Measurements from ENCODE around the gene ZNF749.

The ZNF749 gene

DNA sequence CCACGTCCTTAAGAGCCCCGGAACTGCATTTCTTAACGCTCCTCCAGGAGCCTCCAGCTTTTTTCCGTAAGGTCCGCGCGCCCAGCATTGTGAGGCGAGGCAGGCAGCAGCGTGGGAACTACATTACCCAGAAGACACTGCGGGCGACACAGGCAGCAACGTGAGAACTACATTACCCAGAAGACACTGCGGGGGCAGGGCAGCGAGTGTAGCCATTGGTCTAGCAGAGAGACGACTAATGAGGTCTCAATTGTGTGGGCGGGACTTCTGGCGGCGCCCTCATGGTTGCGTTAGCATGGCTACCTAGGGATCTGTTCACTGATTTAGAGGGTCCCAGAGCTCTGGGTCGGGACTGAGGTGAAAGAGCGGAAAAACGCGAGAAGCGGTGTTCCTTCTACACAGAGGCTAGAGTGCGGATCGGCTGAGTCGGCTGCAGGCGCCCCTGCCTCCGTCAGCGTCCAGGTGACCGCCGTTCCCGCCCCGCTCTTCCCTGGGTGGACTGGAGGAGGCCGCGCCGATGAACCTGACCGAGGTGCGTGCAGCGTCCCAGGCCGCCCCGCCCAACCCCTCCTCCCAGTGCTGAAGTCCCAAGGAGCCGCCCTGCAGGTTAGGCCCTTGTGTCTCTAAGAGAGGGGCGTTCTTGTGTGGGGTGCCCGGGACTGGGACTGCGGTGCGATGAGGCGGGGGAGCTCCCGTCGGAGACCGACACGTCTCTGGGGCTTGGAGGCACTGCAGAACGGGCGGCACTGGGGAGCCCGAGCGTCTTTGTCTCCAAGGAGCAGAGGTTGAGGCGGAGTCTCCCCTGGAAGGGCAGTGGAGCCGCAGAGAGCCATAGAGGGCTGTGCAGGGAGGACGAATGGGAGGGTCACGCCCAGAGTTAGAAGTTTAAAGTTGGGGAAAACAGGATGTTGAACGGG lies at the start of gene ZNF749:
Gene ZNF749 (plus strand): TSS at position 264 of the 917 bp plus-strand sequence. CDS start 254 bp downstream, at position 518.
- DNase-seq (ENCODE audit: low read depth): peak; percentile 91

DNA sequence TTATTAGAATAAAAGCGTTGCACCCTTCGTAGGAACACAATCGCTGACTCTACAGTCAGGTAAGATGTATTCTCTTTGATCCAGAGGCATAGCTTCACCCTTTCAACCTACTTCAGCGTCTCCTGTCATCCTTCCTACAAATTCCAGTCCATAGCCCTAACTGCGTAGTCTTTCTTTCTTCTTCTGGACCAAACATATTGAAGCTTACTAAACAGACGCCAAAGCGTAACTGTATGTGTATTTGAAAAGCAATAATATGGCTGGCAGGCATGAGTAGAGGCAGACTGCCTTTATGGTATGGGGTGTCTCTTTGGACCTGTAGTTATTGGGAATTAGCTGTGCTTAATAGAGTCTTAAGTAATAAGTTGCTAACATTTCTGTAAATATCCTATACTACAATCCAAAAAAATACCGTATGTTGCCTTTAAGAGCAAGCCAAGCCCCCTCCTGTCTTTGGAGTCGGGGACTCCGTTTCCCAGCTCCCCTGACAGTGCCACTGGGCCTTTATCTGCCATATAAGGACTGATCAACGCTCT lies 45.9 kb upstream of the ZNF749 start:
- no peak for DNase-seq (ENCODE audit: low read depth)

DNA sequence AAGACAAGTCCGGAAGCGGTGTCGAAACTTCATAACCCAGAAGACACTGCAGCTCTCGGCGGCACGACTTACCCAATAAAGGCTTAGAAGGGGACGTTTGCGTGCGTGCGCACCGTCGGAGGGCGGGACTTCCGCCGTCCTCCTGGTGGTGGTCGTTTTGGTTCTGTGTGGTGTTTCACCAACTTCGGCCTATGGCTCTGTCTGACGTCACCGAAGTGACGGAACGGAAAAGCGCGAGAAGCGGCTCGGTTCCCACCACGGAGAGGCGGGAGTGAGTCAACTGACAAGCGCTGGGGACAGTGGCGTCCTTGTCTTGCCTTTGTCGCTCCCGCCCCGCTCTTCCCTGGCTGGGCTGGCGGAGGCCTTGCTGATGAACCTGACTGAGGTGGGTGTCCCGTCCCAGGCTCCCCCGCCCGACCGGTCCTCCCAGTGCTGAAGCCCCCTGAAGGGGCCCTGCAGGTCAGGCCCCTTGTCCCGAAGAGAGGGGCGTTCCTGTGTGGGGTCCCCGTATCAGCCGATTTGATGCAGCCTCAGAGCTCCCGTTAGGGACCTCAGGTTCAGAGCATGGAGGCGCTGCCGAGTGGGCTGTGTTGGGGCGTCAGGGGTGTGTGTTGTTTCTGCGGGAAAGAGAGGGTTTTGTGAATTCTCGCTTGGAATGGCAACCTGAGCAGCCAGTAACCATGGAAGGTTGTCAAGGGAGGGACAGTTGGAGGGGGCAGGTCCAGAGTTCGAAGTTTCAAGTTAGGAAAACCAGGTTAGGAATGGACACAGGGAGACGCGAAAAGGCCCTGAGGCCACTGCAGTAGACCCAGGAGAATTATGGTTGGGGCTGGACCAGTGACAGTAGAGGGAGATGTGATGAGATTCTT lies 45.2 kb upstream of the ZNF749 start, which contains the start of gene ZNF548:
Gene ZNF548 (plus strand): TSS at position 125 of the 869 bp plus-strand sequence. CDS start 246 bp downstream, at position 371.
- peak; percentile 94 for DNase-seq (ENCODE audit: low read depth)

DNA sequence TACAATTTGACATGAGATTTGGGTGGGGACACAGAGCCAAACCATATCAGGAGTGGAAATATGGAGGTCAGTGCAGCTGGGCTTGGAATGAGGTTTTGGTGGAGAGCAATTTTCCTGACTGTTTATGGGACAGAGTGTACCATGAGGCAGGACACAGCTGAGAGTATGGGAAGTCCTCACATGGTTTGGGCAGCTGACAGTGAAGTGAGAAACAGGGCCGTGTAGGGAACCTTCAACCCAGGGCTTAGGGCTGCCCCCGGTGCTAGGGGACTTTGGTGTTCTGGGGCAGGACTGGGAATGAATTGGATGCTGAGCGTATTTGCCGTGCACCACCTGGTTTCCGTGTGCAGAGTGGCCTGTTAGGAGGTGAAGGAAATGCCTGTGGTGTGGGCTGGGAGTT lies 39.4 kb upstream of the ZNF749 start:
- DNase-seq (ENCODE audit: low read depth): no peak

DNA sequence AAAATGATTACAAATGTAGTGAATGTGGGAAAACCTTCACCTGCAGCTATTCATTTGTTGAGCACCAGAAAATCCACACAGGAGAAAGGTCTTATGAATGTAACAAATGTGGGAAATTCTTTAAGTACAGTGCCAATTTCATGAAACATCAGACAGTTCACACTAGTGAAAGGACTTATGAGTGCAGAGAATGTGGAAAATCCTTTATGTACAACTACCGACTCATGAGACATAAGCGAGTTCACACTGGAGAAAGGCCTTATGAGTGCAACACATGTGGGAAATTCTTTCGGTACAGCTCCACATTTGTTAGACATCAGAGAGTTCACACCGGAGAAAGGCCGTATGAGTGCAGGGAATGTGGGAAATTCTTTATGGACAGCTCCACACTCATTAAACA lies 36.3 kb upstream of the ZNF749 start:
- DNase-seq (ENCODE audit: low read depth): no peak

DNA sequence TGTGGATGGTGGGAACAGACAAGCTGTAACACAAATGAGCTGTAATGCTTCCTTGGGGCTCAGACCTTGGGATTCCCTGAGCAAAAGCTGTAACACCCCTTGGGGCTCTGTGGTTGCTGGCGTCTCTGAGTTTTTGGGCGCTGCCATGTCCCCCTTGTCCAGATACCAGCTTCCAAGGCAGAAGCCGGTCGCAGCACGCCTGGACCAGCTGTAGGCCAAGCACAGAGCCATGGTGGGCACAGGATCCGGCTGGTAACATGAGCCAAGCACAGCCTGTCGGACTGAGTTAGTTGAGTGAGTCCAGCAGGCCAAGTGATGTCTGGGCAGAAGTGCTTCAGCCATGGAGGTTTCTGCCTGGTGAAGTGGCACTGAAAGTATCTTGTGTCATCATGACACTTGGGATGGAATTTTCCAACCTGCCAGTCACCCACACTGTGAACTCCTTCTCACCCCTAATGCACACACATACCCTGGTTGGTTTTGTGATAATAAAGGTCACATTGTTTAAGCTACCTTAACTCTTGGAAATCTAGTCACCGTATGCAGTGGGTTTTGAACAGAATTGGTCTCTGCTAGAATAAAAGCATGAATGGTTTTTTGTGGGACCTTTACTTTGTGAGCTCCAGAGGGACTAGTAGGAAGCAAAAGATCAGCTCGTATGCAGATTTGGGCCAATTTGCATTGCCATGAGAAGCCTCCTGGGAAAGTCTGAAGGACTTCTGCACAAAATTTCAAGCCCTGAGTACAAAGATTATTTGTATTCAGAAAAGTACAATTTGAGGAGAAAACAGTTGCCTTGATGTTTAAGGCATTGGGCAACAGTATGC lies 31.2 kb upstream of the ZNF749 start:
- DNase-seq (ENCODE audit: low read depth): no peak

DNA sequence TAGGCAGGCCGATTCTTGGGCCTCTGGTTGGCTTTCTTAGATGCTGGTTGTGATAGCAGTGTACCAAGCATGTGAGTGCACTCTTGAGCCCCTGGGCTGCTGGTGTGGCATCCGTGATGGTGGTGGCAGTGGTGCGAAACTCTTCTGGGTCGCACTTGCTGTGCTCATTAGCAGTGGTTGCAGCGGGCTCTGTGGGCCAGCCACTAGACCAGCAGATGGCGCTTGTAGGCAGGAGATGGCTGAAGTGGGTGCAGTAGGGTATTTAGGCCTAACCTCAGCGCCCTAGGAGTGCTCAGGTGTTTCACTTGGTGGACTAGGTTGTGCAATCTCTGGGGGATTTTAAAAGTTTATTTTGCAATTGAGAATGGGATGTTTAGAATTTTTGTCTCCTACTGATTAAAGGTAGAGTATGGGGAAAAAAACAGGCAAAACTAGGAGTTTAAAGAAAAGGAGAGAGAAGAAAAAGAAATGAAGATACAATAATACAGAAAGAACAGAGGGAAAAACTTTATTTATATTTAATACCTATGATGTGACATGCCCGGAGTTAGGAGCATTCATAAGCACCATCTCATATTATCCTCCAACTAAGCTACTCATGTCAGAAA lies 28.5 kb upstream of the ZNF749 start:
- DNase-seq (ENCODE audit: low read depth): peak; percentile 55

DNA sequence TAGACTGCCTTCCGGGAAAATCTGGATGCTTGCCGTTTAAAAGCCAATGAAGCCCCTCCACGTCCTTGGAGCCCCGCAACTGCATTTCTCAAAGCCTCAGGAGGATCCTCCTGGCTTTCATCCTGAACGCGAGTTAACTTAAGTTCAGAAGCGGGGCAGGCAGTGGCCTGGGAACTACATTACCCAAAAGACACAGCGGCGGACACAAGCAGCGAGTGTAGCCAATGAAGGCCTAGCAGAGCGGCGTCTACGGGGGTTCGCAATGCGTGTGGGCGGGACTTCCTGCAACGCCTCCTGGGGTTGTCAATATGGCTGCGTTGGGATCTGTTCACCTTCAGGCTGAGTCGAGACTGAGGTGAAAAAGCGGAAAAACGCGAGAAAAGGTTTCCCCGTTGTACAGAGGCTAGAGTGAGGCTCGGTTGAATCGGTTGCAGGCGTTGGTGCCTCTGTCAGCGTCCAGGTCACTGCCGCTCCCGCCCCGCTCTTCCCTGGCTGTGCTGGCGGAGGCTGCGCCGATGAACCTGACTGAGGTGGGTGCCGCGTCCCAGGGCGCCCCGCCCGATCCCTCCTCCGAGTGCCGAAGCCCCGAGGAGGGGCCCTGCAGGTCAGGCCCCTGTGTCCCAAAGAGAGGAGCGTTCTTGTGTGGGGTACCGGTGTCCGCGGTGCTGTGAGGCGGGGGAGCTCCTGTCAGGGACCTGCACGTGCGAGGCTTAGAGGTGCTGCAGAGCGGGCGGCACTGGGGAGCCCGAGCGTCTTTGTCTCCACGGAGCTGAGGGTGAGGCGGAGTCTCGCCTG lies 24.1 kb upstream of the ZNF749 start, which contains the start of gene ZNF17:
Gene ZNF17 (plus strand): TSS at position 285 of the 795 bp plus-strand sequence. CDS start 2,455 bp downstream, outside the sequence.
- peak; percentile 86 for DNase-seq (ENCODE audit: low read depth)

DNA sequence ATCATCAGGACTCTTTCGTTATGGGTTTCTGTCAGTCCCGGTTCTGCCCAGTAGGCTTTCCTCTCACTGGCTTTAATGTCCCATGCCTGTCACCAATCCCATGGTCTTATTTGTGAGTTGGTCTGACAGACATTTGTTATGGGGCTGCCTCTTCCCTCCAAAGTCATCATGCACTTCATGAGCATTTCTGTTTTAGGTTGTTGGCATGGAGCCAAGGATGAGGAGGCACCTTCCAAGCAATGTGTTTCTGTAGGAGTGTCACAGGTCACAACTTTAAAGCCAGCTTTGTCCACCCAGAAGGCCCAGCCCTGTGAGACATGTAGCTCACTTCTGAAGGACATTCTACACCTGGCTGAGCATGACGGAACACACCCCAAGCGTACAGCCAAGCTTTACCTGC lies 15.7 kb upstream of the ZNF749 start:
- DNase-seq (ENCODE audit: low read depth): no peak

DNA sequence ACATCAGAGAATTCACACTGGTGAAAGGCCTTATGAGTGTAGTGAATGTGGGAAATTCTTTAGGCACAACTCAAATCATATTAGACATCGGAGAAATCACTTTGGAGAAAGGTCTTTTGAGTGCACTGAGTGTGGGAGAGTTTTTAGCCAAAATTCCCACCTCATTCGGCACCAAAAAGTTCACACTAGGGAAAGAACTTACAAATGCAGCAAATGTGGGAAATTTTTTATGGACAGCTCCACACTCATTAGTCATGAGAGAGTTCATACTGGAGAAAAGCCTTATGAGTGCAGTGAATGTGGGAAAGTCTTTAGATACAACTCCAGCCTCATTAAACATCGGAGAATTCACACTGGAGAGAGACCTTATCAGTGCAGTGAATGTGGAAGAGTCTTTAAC lies 14.1 kb upstream of the ZNF749 start:
- no peak for DNase-seq (ENCODE audit: low read depth)

DNA sequence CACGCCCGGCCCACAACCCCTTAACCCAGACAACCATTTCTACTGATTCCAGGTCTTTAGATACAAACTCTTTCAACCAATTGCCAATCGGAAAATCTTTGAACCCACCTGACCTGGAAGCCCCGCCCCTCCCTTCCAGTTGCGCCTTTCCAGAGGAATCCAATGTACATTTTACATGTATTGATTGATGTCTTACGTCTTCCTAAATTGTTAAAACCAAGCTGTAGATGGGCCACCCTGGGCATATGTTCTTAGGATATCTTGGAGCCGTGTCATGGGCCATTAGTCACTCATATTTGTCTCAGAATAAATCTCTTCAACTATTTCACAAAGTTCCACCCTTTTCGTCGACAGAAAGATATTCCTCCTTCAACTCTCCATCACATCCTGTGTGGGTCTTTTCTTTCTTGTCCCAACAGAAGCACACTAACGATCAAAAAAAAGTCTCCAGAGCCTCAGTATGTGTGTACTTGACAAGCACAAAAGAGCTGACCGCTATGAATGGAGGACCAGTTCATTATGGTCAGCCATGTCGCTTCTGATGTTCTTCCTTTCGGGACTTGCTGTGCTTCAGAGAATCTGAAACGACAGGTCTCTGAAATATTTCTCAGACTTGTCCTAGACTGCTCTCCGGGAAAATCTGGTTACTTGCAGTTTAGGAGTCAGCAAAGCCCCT lies 601 bp upstream of the ZNF749 start:
- no peak for DNase-seq (ENCODE audit: low read depth)

DNA sequence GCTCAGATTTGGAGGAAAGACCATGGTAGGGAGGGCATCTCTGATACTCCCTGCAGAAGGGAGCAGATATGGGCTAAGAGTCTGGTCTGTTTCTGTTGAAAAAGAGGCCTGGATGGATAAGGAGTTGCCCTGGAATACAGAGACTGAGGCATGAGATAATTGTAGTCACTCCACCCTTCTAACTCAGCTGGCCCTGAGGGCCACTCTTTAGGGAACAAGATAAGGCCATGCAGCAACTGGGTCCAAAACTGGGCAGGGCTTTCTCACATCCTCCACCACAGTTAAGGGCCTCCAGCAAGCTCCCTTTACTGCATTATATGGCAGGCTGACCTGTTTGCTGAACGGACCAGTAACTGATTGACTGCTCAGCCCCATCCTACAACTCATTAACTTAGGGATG lies 1.3 kb downstream of the ZNF749 start:
- no peak for DNase-seq (ENCODE audit: low read depth)

DNA sequence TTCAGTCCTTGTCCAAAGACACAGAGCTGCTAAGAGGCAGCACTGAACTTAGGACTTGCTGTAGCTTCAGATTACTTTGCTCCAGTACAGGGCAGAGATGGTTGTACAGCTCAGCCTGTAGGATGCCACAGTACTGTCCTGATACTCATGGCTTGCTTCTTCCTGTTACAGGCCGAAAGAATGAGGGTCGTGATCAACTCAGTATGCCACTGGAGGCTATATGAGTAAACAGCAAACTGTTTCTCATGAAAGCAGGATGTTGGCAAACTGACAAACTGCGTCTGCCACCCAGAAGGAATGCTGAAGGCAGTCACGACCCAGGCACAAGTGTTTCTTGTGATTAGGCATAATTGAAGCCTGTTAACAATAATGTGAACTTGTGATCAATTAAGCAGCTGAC lies 2.8 kb downstream of the ZNF749 start:
- DNase-seq (ENCODE audit: low read depth): no peak

DNA sequence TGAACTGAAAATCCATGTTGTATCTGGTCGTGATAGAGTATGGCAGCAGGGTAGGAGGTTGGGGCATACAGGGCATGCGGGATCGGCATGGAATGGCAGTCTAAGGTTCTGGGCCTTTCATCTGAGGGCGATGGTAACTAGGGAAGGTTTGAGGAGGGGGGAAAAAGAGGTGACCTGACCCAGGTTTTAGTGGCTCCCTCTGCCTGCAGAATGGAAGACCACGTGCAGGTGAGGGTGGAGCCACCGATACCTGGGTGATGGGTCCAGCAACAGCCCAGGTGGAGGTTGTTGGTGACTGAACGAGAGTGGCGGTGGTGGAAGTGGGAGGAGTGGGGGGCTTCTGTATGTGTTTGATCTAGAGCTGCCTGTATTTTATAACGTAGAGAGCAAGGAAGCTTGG lies 3.8 kb downstream of the ZNF749 start:
- DNase-seq (ENCODE audit: low read depth): no peak

DNA sequence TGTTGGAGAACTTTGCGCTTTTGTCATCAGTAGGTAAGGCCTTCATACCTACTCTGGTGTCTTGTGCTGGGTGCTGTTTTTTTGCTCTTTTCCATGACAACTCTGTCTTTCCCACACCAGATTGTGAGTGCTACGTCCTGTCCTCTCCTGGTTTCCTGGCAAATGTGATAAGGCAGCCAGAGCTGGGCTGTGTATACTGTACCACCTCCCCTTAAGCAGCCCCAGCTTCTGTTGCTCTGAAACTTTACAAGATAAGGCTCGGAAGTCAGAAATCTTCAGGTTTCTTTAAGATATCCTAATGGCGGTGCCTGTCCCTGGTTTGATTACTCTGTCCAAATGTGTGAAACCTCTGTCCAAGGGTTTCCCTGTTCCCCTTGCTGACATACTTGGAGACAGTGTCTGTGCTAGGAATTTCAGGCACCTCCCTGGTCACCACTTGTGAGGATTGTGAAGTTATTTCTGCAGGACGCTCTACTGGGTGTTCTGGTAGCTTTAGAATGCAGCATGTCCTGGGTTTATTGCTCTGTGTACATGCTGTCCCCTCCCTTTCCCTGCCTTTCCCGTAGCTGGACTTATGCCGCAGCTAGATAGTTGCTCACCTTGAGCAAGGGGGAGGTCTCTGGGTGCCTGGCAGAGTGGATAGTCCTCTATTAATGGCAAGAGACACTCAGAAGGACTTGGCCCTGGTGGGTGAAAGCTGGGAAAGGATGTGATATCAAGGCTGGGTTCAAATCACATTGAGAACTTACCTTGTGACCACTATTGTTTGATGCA lies 7.0 kb downstream of the ZNF749 start:
- DNase-seq (ENCODE audit: low read depth): no peak

DNA sequence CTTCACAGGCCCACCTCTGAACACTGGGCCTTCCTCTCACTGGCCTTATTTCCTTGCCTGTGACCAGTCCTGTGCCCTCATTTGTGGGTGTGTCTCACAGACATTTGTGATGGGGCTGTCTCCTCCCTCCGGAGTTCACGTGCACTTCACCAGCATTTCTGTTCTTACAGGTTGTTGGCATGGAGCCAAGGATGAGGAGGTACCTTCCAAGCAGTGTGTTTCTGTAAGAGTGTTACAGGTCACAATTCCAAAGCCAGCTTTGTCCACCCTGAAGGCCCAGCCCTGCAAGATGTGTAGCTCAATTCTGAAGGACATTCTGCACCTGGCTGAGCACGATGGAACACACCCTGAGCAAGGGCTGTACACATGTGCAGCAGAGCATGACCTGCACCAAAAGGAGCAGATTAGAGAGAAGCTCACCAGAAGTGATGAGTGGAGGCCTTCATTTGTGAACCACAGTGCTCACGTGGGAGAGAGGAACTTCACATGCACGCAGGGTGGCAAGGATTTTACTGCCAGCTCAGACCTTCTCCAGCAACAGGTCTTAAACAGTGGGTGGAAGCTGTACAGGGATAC lies 8.1 kb downstream of the ZNF749 start:
- DNase-seq (ENCODE audit: low read depth): no peak

DNA sequence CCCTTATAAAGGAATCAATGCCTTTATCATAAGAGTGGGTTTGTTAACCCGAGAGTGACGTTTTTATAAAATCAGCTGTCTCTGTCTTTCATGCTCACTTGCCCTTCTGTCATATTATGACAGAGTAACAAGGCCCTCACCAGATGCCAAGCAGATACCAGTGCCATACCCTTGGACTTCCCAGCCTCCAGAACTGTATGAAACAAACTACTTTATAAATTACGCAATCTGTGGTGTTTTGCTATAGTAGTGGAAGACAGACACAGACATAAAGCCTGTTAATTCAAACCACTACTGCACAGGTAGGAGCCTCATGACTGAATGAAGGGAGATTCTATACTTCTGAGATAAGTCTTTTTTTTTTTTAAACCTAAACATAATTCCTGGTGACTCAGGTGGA lies 17.2 kb downstream of the ZNF749 start:
- no peak for DNase-seq (ENCODE audit: low read depth)

DNA sequence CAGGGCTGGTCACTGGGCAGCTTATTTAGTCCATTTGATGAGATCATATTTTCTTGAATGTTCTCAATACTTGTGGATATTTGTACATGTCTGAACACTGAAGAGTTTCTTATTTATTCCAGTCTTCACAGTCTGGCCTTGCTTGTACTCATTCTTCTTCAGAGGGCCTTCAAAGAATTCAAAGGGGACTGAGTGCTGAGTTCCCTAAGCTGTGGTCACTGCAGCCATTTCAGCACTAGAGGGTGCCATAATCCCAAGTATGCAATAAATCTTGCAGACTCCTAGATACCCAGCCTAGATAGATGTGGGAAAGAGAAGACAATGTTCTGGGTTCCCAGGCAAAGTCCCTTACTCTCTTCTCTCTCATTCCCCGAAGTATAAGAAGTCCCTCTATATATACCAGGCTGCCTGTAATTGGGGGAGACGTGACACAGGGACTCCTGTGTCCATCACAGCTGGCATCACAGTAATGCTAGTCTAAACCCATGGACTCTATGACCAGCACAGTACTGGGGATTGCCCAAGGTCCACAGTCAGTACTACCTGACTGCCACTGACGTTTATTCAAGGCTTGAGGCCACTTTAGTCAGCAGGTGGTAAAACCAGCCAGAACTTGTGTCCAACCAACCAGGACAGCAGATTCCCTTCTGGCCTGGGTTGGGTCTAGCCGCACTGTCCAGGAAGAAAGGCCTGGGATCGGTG lies 30.7 kb downstream of the ZNF749 start:
- no peak for DNase-seq (ENCODE audit: low read depth)

All from activated T-cell treated with anti-CD3 and anti-CD28 coated beads for 1 hour (primary cell).